K562 (cell line): ENCODE results near the gene TRERF1. TPM values are rescaled to one million over a fixed set of nuclear protein-coding genes. Genes with fewer than 3 reads are reported as not detected.
A peak's percentile ranks its signal among the peaks of the same experiment; 100 is the strongest.

Experiments used
- BRF2 ChIP-seq: IDR thresholded peaks from 3 replicates; pipeline ENCODE4 v1.6.1; 2011; ENCODE audit warnings: borderline replicate concordance, mild to moderate bottlenecking; ENCODE audit not compliant: insufficient read length, insufficient read depth
- CBFA2T2 ChIP-seq: fragments of 450-650 bp; conservative IDR thresholded peaks from 2 replicates; pipeline ENCODE4 v1.6.1; 2017; ENCODE audit warnings: mild to moderate bottlenecking
- CBX8 ChIP-seq: fragments of 200-600 bp; sonication (generic); IDR thresholded peaks from 2 replicates; pipeline ENCODE4 v1.6.1; 2012; ENCODE audit warnings: borderline replicate concordance, mixed run types, low read depth, mild to moderate bottlenecking, moderate library complexity, mixed read lengths, low read length, control low read depth, inconsistent platforms; ENCODE audit not compliant: poor library complexity, severe bottlenecking; ENCODE audit errors: extremely low read depth
- CC2D1A ChIP-seq: fragments of 450-650 bp; IDR thresholded peaks from 2 replicates; pipeline ENCODE4 v1.6.1; 2017; ENCODE audit warnings: mild to moderate bottlenecking
- DNMT1 ChIP-seq: fragments of 450-650 bp; IDR thresholded peaks from 2 replicates; pipeline ENCODE4 v1.6.1; 2016; ENCODE audit warnings: antibody characterized with exemption, mild to moderate bottlenecking
- EGR1 ChIP-seq: fragments of 450-650 bp; conservative IDR thresholded peaks from 2 replicates; pipeline ENCODE4 v1.6.1; 2017; ENCODE audit warnings: mild to moderate bottlenecking
- HLTF ChIP-seq: fragments of 450-650 bp; IDR thresholded peaks from 2 replicates; pipeline ENCODE4 v1.6.1; 2016
- MAX ChIP-seq: sonication (generic); formaldehyde crosslinking; IDR thresholded peaks from 2 replicates; pipeline ENCODE4 v1.9.0; 2022; ENCODE audit warnings: mild to moderate bottlenecking, missing genetic modification reagents
- MEIS2 ChIP-seq: fragments of 450-650 bp; IDR thresholded peaks from 2 replicates; pipeline ENCODE4 v1.6.1; 2014; ENCODE audit warnings: mild to moderate bottlenecking; ENCODE audit not compliant: partially characterized antibody
- NFIC ChIP-seq: fragments of 450-650 bp; IDR thresholded peaks from 2 replicates; pipeline ENCODE4 v1.6.1; 2017; ENCODE audit warnings: mild to moderate bottlenecking, inconsistent platforms
- SMC3 ChIP-seq: conservative IDR thresholded peaks from 2 replicates; pipeline ENCODE4 v1.6.1; 2011; ENCODE audit warnings: low read depth, low read length, improper control_type of control experiment; ENCODE audit not compliant: insufficient read depth
- SRSF3 ChIP-seq: fragments of 200-400 bp; formaldehyde crosslinking; IDR thresholded peaks from 2 replicates; pipeline ENCODE4 v1.6.1; 2016; ENCODE audit warnings: mild to moderate bottlenecking, low read length, moderate library complexity; ENCODE audit not compliant: insufficient read depth
- TEAD1 ChIP-seq, 2 experiments: fragments of 450-650 bp in 1 of 2; sonication (generic) in 1 of 2; formaldehyde crosslinking; IDR thresholded peaks; 2 replicates each; pipeline versions ENCODE4 v1.4.0 to v1.8.0; 2020 to 2022; ENCODE audit warnings: mild to moderate bottlenecking in 2 of 2, missing genetic modification reagents in 1 of 2
- TEAD2 ChIP-seq: fragments of 450-650 bp; IDR thresholded peaks from 2 replicates; pipeline ENCODE4 v1.6.1; 2016; ENCODE audit warnings: missing genetic modification characterization, control low read depth, missing compliant biosample characterization
- VEZF1 ChIP-seq: fragments of 200-800 bp; sonication (Bioruptor generic); IDR thresholded peaks from 2 replicates; pipeline ENCODE4 v1.6.1; 2017; ENCODE audit warnings: missing genetic modification characterization, missing compliant biosample characterization
- ZBTB7A ChIP-seq: IDR thresholded peaks from 2 replicates; pipeline ENCODE4 v1.6.1; 2011; ENCODE audit warnings: low read depth, mild to moderate bottlenecking, low read length, moderate library complexity, borderline replicate concordance; ENCODE audit not compliant: control insufficient read depth
- ZNF384 ChIP-seq: IDR thresholded peaks from 2 replicates; pipeline ENCODE4 v1.6.1; 2012; ENCODE audit warnings: low read depth, low read length, improper control_type of control experiment
- polyA plus RNA-seq, 8 experiments: library from polyadenylated mRNA; depleted of rRNA in 4 of 8; stranded (reverse) in 5 of 8; unstranded in 3 of 8; fragments of >200 nt; fragmentation: Nextera tagmentation in 2 of 8; fragmentation: Illumina TruSeq in 1 of 8; extraction: Ambion mirVana in 2 of 8; extraction: Trizol in 1 of 8; gene quantifications; 2 replicates each; pipeline versions ENCODE4 v1.2.1 to v1.2.3, GENCODE V29; 2011 to 2014; ENCODE audit warnings: inconsistent platforms in 1 of 8, missing spikeins in 1 of 8
- total RNA-seq, 7 experiments: library from RNA; depleted of rRNA in 6 of 7; stranded (reverse); fragments of >200 nt in 6 of 7; fragmentation: Illumina TruSeq in 2 of 7; extraction: Trizol in 2 of 7; gene quantifications; 2 replicates each; pipeline versions ENCODE4 v1.2.1 to v1.2.3, GENCODE V29; 2011 to 2021; ENCODE audit warnings: low replicate concordance in 1 of 7
- TF ChIP-seq, protein P1 (sequence below), 3 experiments: IDR thresholded peaks in 2 of 3; conservative IDR thresholded peaks in 1 of 3; 2 replicates each; pipeline ENCODE4 v1.5.1; 2011 to 2012; ENCODE audit warnings: low read length in 3 of 3, mild to moderate bottlenecking in 3 of 3, control low read depth in 2 of 3, improper control_type of control experiment in 1 of 3, inconsistent platforms in 1 of 3, low read depth in 1 of 3, mixed read lengths in 1 of 3, moderate library complexity in 1 of 3; ENCODE audit not compliant: insufficient read depth in 2 of 3
- TF ChIP-seq, protein P2 (sequence below), 2 experiments: fragments of 450-650 bp in 1 of 2; sonication (generic) in 1 of 2; formaldehyde crosslinking in 1 of 2; IDR thresholded peaks in 1 of 2; conservative IDR thresholded peaks in 1 of 2; 2 replicates each; pipeline versions ENCODE4 v1.6.1 to v1.8.1; 2016 to 2023; ENCODE audit warnings: mild to moderate bottlenecking in 2 of 2, moderate library complexity in 2 of 2, inconsistent platforms in 1 of 2, missing genetic modification reagents in 1 of 2

The TRERF1 gene
- total and polyA plus RNA-seq, 9 of the 15 experiments (the other 6 are each of a cell fraction or from before 2014, with no cell fraction given) = 0.04 to 0.20 (median 0.07) TPM; not detected in 3

GRCh38 chr6:42230345-42231321, 221.1 kb downstream of the TRERF1 start (continued):
- TF ChIP-seq, protein P1, sequence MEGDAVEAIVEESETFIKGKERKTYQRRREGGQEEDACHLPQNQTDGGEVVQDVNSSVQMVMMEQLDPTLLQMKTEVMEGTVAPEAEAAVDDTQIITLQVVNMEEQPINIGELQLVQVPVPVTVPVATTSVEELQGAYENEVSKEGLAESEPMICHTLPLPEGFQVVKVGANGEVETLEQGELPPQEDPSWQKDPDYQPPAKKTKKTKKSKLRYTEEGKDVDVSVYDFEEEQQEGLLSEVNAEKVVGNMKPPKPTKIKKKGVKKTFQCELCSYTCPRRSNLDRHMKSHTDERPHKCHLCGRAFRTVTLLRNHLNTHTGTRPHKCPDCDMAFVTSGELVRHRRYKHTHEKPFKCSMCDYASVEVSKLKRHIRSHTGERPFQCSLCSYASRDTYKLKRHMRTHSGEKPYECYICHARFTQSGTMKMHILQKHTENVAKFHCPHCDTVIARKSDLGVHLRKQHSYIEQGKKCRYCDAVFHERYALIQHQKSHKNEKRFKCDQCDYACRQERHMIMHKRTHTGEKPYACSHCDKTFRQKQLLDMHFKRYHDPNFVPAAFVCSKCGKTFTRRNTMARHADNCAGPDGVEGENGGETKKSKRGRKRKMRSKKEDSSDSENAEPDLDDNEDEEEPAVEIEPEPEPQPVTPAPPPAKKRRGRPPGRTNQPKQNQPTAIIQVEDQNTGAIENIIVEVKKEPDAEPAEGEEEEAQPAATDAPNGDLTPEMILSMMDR (IDR thresholded peaks at IDR 0.05 in 2 of 3, conservative IDR thresholded peaks at IDR 0.05 in 1 of 3; ENCODE audit: insufficient read depth in 2 of 3, low read depth in 1 of 3, low read length in 3 of 3) = peak; percentile 62 to 83 (median 80)
- TF ChIP-seq HLTF = no peak
- TF ChIP-seq ZNF384 = peak; percentile 83
- no peak for TF ChIP-seq SRSF3
- TF ChIP-seq TEAD2 = 0 out of 2 replicates have a peak, but pooled peaks have one; percentile 42
- 0 out of 2 replicates have a peak, but pooled peaks have one; percentile 9 for TF ChIP-seq VEZF1
- 0 out of 2 replicates have a peak, but pooled peaks have one; percentile 36 for TF ChIP-seq ZBTB7A
- TF ChIP-seq EGR1 = peak; percentile 86
- TF ChIP-seq MEIS2 = peak; percentile 4
- TF ChIP-seq CC2D1A = peak; percentile 54; the same call in 1 of the 2 replicates
- no peak for TF ChIP-seq BRF2
- TF ChIP-seq, protein P2, sequence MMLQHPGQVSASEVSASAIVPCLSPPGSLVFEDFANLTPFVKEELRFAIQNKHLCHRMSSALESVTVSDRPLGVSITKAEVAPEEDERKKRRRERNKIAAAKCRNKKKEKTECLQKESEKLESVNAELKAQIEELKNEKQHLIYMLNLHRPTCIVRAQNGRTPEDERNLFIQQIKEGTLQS (IDR thresholded peaks at IDR 0.05) = peak; percentile 44
- TF ChIP-seq, protein P2 (CRISPR knock-in tag; conservative IDR thresholded peaks at IDR 0.05) = no peak
- TF ChIP-seq NFIC = peak; percentile 61
- TF ChIP-seq DNMT1 = no peak
- TF ChIP-seq CBFA2T2 = no peak
- no peak for TF ChIP-seq CBX8
- 0 out of 4 replicates have a peak, but pooled peaks have one; percentile 15 to 27 for TF ChIP-seq TEAD1 (CRISPR knock-in tag; IDR thresholded peaks at IDR 0.05)
- 0 out of 2 replicates have a peak, but pooled peaks have one; percentile 25 for TF ChIP-seq MAX (CRISPR knock-in tag)
- TF ChIP-seq SMC3 = peak; percentile 74
